Measurements from ENCODE around the gene OLFML2A.
"Not testable (repeated sequence)": the region's sequence is repeated elsewhere in the genome, so short reads cannot be mapped to it uniquely, and the experiment has no call there.

The OLFML2A gene

GRCh38 chr9:124834591-124834990, 57.7 kb downstream of the OLFML2A start:
- no peak overlapping the region for H3K4me3 ChIP-seq (ENCODE audit: insufficient read depth in 1 of 2, low read depth in 1 of 2, low read length in 2 of 2)
- no peaks in the 10 kb centered on the region for H3K79me1 ChIP-seq (replicated peaks; ENCODE audit: low read length, poor library complexity, severe bottlenecking)
- H4K8ac ChIP-seq (ENCODE audit: low read length): no peak overlapping the region
- H3K18ac ChIP-seq (ENCODE audit: low read depth in 1 of 2, low read length in 2 of 2): peak overlapping the region in 1 of 2 experiments; percentile 83
- H2BK12ac ChIP-seq (ENCODE audit: low read length in 2 of 2): peak overlapping the region; percentile 11 to 57
- no peak overlapping the region for H4K91ac ChIP-seq (ENCODE audit: low read length)
- H2BK15ac ChIP-seq (ENCODE audit: low read depth, poor library complexity, severe bottlenecking): peak overlapping the region; percentile 88
- no peaks in the 10 kb centered on the region for H3K36me3 ChIP-seq (ENCODE audit: control insufficient read depth in 1 of 2, insufficient read depth in 2 of 2, low read depth in 1 of 2, low read length in 2 of 2)
- H3K4ac ChIP-seq (ENCODE audit: low read depth in 1 of 2, low read length in 2 of 2): peak overlapping the region in 1 of 2 experiments; percentile 2
- H3K27me3 ChIP-seq (ENCODE audit: control insufficient read depth in 1 of 2, insufficient read depth in 1 of 2, low read length in 2 of 2): no peaks in the 10 kb centered on the region
- no peak overlapping the region for H2BK120ac ChIP-seq (ENCODE audit: low read depth, low read length)
- H2AFZ ChIP-seq (ENCODE audit: low read depth, low read length): no peak overlapping the region
- H2BK5ac ChIP-seq (ENCODE audit: low read depth, low read length, poor library complexity, severe bottlenecking): no peak overlapping the region
- H3K4me2 ChIP-seq (ENCODE audit: low read length, poor library complexity, severe bottlenecking): no peak overlapping the region
- no peaks in the 10 kb centered on the region for H3K9me3 ChIP-seq (ENCODE audit: control insufficient read depth, low read length)
- H3K14ac ChIP-seq (ENCODE audit: low read length in 2 of 2): peak overlapping the region in 1 of 2 experiments; percentile 83
- DNase-seq: no peak
- peak overlapping the region; percentile 85 for H3K27ac ChIP-seq (ENCODE audit: low read length, poor library complexity, severe bottlenecking)
- 62% methylated on average over 7 of the region's 7 CpGs for WGBS
- no peak overlapping the region for H3K9ac ChIP-seq (ENCODE audit: low read length)
- no peak overlapping the region for H3K23ac ChIP-seq (ENCODE audit: low read length in 2 of 2)
- peaks cover 20% of the 10 kb centered on the region for H3K4me1 ChIP-seq (ENCODE audit: control insufficient read depth, insufficient read depth, low read depth, low read length)
- peak overlapping the region; percentile 91 for H2AK5ac ChIP-seq (ENCODE audit: low read length, severe bottlenecking)

GRCh38 chr9:124835026-124835557, 58.2 kb downstream of the OLFML2A start:
- peak overlapping the region in 1 of 2 experiments; percentile 83 for H3K14ac ChIP-seq (ENCODE audit: low read length in 2 of 2)
- no peaks in the 10 kb centered on the region for H3K79me1 ChIP-seq (replicated peaks; ENCODE audit: low read length, poor library complexity, severe bottlenecking)
- H3K4ac ChIP-seq (ENCODE audit: low read depth in 1 of 2, low read length in 2 of 2): peak overlapping the region in 1 of 2 experiments; percentile 2
- peak overlapping the region; percentile 62 for H4K91ac ChIP-seq (ENCODE audit: low read length)
- no peak overlapping the region for H3K4me3 ChIP-seq (ENCODE audit: insufficient read depth in 1 of 2, low read depth in 1 of 2, low read length in 2 of 2)
- H3K36me3 ChIP-seq (ENCODE audit: control insufficient read depth in 1 of 2, insufficient read depth in 2 of 2, low read depth in 1 of 2, low read length in 2 of 2): no peaks in the 10 kb centered on the region
- peak overlapping the region; percentile 91 for H2AK5ac ChIP-seq (ENCODE audit: low read length, severe bottlenecking)
- H3K4me2 ChIP-seq (ENCODE audit: low read length, poor library complexity, severe bottlenecking): no peak overlapping the region
- H2AFZ ChIP-seq (ENCODE audit: low read depth, low read length): no peak overlapping the region
- no peak overlapping the region for H2BK120ac ChIP-seq (ENCODE audit: low read depth, low read length)
- H3K18ac ChIP-seq (ENCODE audit: low read depth in 1 of 2, low read length in 2 of 2): peak overlapping the region; percentile 55 to 83
- peak overlapping the region; percentile 38 to 57 for H2BK12ac ChIP-seq (ENCODE audit: low read length in 2 of 2)
- H3K27ac ChIP-seq (ENCODE audit: low read length, poor library complexity, severe bottlenecking): peak overlapping the region; percentile 85
- no peak overlapping the region for H3K23ac ChIP-seq (ENCODE audit: low read length in 2 of 2)
- no peak overlapping the region for H3K9ac ChIP-seq (ENCODE audit: low read length)
- no peaks in the 10 kb centered on the region for H3K9me3 ChIP-seq (ENCODE audit: control insufficient read depth, low read length)
- peak; percentile 81 for DNase-seq
- no peaks in the 10 kb centered on the region for H3K27me3 ChIP-seq (ENCODE audit: control insufficient read depth in 1 of 2, insufficient read depth in 1 of 2, low read length in 2 of 2)
- H3K4me1 ChIP-seq (ENCODE audit: control insufficient read depth, insufficient read depth, low read depth, low read length): peaks cover 25% of the 10 kb centered on the region
- 77% methylated on average over 13 of the region's 13 CpGs for WGBS
- no peak overlapping the region for H2BK5ac ChIP-seq (ENCODE audit: low read depth, low read length, poor library complexity, severe bottlenecking)
- no peak overlapping the region for H2BK15ac ChIP-seq (ENCODE audit: low read depth, poor library complexity, severe bottlenecking)
- no peak overlapping the region for H4K8ac ChIP-seq (ENCODE audit: low read length)

GRCh38 chr9:124838132-124838531, 61.2 kb downstream of the OLFML2A start:
- peaks cover 18% of the 10 kb centered on the region for H3K4me1 ChIP-seq (ENCODE audit: control insufficient read depth, insufficient read depth, low read depth, low read length)
- 100% methylated on average over 1 of the region's 5 CpGs for WGBS
- H2AK5ac ChIP-seq (ENCODE audit: low read length, severe bottlenecking); H3K27me3 ChIP-seq (ENCODE audit: control insufficient read depth in 1 of 2, insufficient read depth in 1 of 2, low read length in 2 of 2); H3K14ac ChIP-seq (ENCODE audit: low read length in 2 of 2); H2BK5ac ChIP-seq (ENCODE audit: low read depth, low read length, poor library complexity, severe bottlenecking); H3K36me3 ChIP-seq (ENCODE audit: control insufficient read depth in 1 of 2, insufficient read depth in 2 of 2, low read depth in 1 of 2, low read length in 2 of 2); H3K18ac ChIP-seq (ENCODE audit: low read depth in 1 of 2, low read length in 2 of 2); H3K4ac ChIP-seq (ENCODE audit: low read depth in 1 of 2, low read length in 2 of 2); H4K8ac ChIP-seq (ENCODE audit: low read length); DNase-seq; H2AFZ ChIP-seq (ENCODE audit: low read depth, low read length); H2BK12ac ChIP-seq (ENCODE audit: low read length in 2 of 2); H3K4me2 ChIP-seq (ENCODE audit: low read length, poor library complexity, severe bottlenecking); H3K9ac ChIP-seq (ENCODE audit: low read length); H2BK120ac ChIP-seq (ENCODE audit: low read depth, low read length); H3K23ac ChIP-seq (ENCODE audit: low read length in 2 of 2); H2BK15ac ChIP-seq (ENCODE audit: low read depth, poor library complexity, severe bottlenecking); H3K4me3 ChIP-seq (ENCODE audit: insufficient read depth in 1 of 2, low read depth in 1 of 2, low read length in 2 of 2); H3K27ac ChIP-seq (ENCODE audit: low read length, poor library complexity, severe bottlenecking); H3K79me1 ChIP-seq (replicated peaks; ENCODE audit: low read length, poor library complexity, severe bottlenecking); H3K9me3 ChIP-seq (ENCODE audit: control insufficient read depth, low read length); H4K91ac ChIP-seq (ENCODE audit: low read length): not testable (repeated sequence)

GRCh38 chr9:124838567-124839275, 61.8 kb downstream of the OLFML2A start:
- not testable (repeated sequence) for H3K9ac ChIP-seq (ENCODE audit: low read length); H3K4me3 ChIP-seq (ENCODE audit: insufficient read depth in 1 of 2, low read depth in 1 of 2, low read length in 2 of 2); H3K9me3 ChIP-seq (ENCODE audit: control insufficient read depth, low read length); DNase-seq; H3K4me2 ChIP-seq (ENCODE audit: low read length, poor library complexity, severe bottlenecking); H3K79me1 ChIP-seq (replicated peaks; ENCODE audit: low read length, poor library complexity, severe bottlenecking); H3K36me3 ChIP-seq (ENCODE audit: control insufficient read depth in 1 of 2, insufficient read depth in 2 of 2, low read depth in 1 of 2, low read length in 2 of 2); H2AFZ ChIP-seq (ENCODE audit: low read depth, low read length); H3K4ac ChIP-seq (ENCODE audit: low read depth in 1 of 2, low read length in 2 of 2); H4K91ac ChIP-seq (ENCODE audit: low read length); H2BK5ac ChIP-seq (ENCODE audit: low read depth, low read length, poor library complexity, severe bottlenecking); H2BK12ac ChIP-seq (ENCODE audit: low read length in 2 of 2); H3K14ac ChIP-seq (ENCODE audit: low read length in 2 of 2); H3K23ac ChIP-seq (ENCODE audit: low read length in 2 of 2); H3K27ac ChIP-seq (ENCODE audit: low read length, poor library complexity, severe bottlenecking); H3K27me3 ChIP-seq (ENCODE audit: control insufficient read depth in 1 of 2, insufficient read depth in 1 of 2, low read length in 2 of 2); H2BK15ac ChIP-seq (ENCODE audit: low read depth, poor library complexity, severe bottlenecking); H2BK120ac ChIP-seq (ENCODE audit: low read depth, low read length); H3K18ac ChIP-seq (ENCODE audit: low read depth in 1 of 2, low read length in 2 of 2); H4K8ac ChIP-seq (ENCODE audit: low read length); H2AK5ac ChIP-seq (ENCODE audit: low read length, severe bottlenecking)
- WGBS: 98% methylated on average over 32 of the region's 52 CpGs
- peaks cover 23% of the 10 kb centered on the region for H3K4me1 ChIP-seq (ENCODE audit: control insufficient read depth, insufficient read depth, low read depth, low read length)
